Measurements from ENCODE around the gene CPNE9. TPM values are rescaled to one million over a fixed set of nuclear protein-coding genes. Genes with fewer than 3 reads are reported as not detected.

Gene CPNE9
- total and polyA plus RNA-seq, 4 experiments from 2014 or later, result 0.58 to 0.64 TPM; not detected in 2

DNA sequence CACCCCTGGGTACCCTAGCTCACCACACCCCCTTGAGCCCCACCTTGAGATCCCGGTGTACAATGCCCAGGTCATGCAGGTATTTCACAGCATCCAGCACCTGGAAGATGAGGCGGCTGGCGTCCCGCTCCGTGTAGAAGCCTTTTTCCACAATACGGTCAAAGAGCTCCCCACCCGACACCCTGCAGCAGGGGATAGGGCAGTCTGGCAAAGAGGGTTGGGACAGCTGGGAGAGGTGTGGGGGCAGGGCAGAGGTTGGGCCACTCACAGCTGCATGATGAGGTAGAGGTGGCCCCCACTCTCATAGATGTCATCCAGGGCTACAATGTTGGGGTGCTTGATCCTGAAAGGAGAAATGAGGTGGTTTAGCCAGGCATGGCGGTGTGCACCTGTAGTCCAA is 59.2 kb downstream of the CPNE9 start:
- peaks cover 4 to 13% (median 9%) of the 10 kb centered on the region in 4 donors for H3K4me1 Mint-ChIP-seq
- Histone ChIP-seq H3K27me3 (ENCODE audit: insufficient read depth, low read length) (no peaks in the 10 kb centered on the region), H3K4me3 (ENCODE audit: low read length in 2 of 2) (no peak overlapping the region), H3K27ac (ENCODE audit: low read depth, low read length) (no peak overlapping the region), H3K4me1 (ENCODE audit: insufficient read depth, low read length) (no peaks in the 10 kb centered on the region), H3K36me3 (ENCODE audit: insufficient read depth, low read length) (peaks cover 5% of the 10 kb centered on the region), H3K9me3 (ENCODE audit: control insufficient read depth in 1 of 2, low read length in 2 of 2) (no peaks in the 10 kb centered on the region)
- CTCF ChIA-PET (ENCODE audit: partially characterized antibody), result no interaction called here
- H3K36me3 Mint-ChIP-seq, result peaks cover 20 to 21% of the 10 kb centered on the region in 2 donors
- H3K27me3 Mint-ChIP-seq, result no peaks in the 10 kb centered on the region
- POLR2A ChIA-PET (ENCODE audit: partially characterized antibody), result no interaction called here
- H3K4me3 Mint-ChIP-seq, result no peak overlapping the region
- no peak overlapping the region for H3K27ac Mint-ChIP-seq
- intact Hi-C loops (cut with micrococcal nuclease), result no loop called here
- no peak for DNase-seq
- no peaks in the 10 kb centered on the region for H3K9me3 Mint-ChIP-seq

DNA sequence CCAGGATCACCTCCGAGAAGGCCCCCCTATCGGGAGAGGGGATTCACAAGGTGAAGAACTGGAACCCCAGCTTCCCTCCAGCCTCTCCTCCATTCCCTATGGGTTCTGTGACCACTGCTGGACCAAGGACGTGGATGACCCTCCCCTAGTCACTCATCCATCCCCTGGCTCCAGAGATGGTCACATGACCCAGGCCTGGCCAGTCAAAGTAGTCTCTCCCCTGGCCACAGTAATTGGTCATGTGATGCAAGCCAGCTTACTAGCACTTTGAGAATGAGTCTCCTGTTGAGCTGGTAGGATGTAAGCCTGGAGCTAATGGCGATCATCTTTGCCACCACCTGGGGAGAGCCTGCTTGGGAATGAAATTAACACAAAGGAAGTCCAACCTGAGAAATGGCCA is 62.2 kb downstream of the CPNE9 start:
- Mint-ChIP-seq H3K36me3 (peaks cover 3 to 5% of the 10 kb centered on the region in 2 donors), H3K27me3 (no peaks in the 10 kb centered on the region), H3K27ac (peak overlapping the region in 1 of 7 donors; percentile 72), H3K4me3 (no peak overlapping the region), H3K9me3 (no peaks in the 10 kb centered on the region), H3K4me1 (peaks cover 11 to 36% (median 23%) of the 10 kb centered on the region in 4 donors)
- no peak overlapping the region for H3K4me3 ChIP-seq (ENCODE audit: low read length in 2 of 2)
- H3K9me3 ChIP-seq (ENCODE audit: control insufficient read depth in 1 of 2, low read length in 2 of 2), result no peaks in the 10 kb centered on the region
- intact Hi-C loops (cut with micrococcal nuclease), result no loop called here
- H3K27ac ChIP-seq (ENCODE audit: low read depth, low read length), result no peak overlapping the region
- DNase-seq, result no peak
- no peaks in the 10 kb centered on the region for H3K36me3 ChIP-seq (ENCODE audit: insufficient read depth, low read length)
- CTCF ChIA-PET (ENCODE audit: partially characterized antibody), result no interaction called here
- POLR2A ChIA-PET (ENCODE audit: partially characterized antibody), result interaction anchor here (0.7 kb wide), 1 partner anchor 39 kb away, joined by 3 read pairs; no protein-coding TSS in a partner anchor
- no peaks in the 10 kb centered on the region for H3K27me3 ChIP-seq (ENCODE audit: insufficient read depth, low read length)
- H3K4me1 ChIP-seq (ENCODE audit: insufficient read depth, low read length), result peaks cover 21% of the 10 kb centered on the region

DNA sequence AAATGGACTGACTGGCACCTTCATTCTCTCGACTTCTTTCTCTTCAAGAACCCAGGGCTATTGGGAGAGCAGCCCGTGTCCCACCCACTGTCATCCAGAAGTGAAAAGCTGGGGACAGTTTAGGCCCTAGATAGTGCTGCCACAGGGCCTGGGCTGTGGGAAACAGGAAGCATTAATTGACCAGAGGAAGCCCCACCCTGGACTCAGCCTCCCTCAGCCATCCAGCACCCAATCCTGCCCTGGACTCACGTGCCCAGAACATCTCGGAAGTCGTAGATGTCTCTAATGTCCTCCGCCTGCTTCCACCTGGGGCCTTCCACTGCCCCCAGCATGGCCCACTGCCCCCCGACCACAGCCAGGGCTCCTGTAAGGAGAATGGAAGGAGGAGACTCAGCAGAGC is 63.8 kb downstream of the CPNE9 start:
- ChIA-PET POLR2A (ENCODE audit: partially characterized antibody) (interaction anchor here (1.0 to 3.9 kb wide), 3 partner anchors 13 to 371 kb away, joined by 3 to 20 read pairs (median 5); partner anchors contain the start of gene OGG1), CTCF (ENCODE audit: partially characterized antibody) (interaction anchor here (1.6 kb wide), 1 partner anchor 13 kb away, joined by 4 read pairs; no protein-coding TSS in a partner anchor)
- H3K27me3 Mint-ChIP-seq, result no peaks in the 10 kb centered on the region
- H3K27ac Mint-ChIP-seq, result peak overlapping the region in 3 of 7 donors; percentile 37 to 77 (median 59)
- no peaks in the 10 kb centered on the region for H3K9me3 ChIP-seq (ENCODE audit: control insufficient read depth in 1 of 2, low read length in 2 of 2)
- peaks cover 11 to 36% (median 21%) of the 10 kb centered on the region in 4 donors for H3K4me1 Mint-ChIP-seq
- no peak overlapping the region for H3K4me3 ChIP-seq (ENCODE audit: low read length in 2 of 2)
- H3K27ac ChIP-seq (ENCODE audit: low read depth, low read length), result no peak overlapping the region
- H3K9me3 Mint-ChIP-seq, result no peaks in the 10 kb centered on the region
- DNase-seq, result no peak
- intact Hi-C loops (cut with micrococcal nuclease), result no loop called here
- no peaks in the 10 kb centered on the region for H3K27me3 ChIP-seq (ENCODE audit: insufficient read depth, low read length)
- H3K36me3 ChIP-seq (ENCODE audit: insufficient read depth, low read length), result no peaks in the 10 kb centered on the region
- peak overlapping the region in 1 of 8 donors; percentile 15 for H3K4me3 Mint-ChIP-seq
- H3K4me1 ChIP-seq (ENCODE audit: insufficient read depth, low read length), result peaks cover 21% of the 10 kb centered on the region
- peaks cover 0 to 2% of the 10 kb centered on the region in 2 donors for H3K36me3 Mint-ChIP-seq

- Histone ChIP-seq H3K4me3 (ENCODE audit: low read length in 2 of 2) (no peak overlapping the region), H3K4me1 (ENCODE audit: insufficient read depth, low read length) (peaks cover 21% of the 10 kb centered on the region), H3K9me3 (ENCODE audit: control insufficient read depth in 1 of 2, low read length in 2 of 2) (no peaks in the 10 kb centered on the region), H3K36me3 (ENCODE audit: insufficient read depth, low read length) (no peaks in the 10 kb centered on the region), H3K27ac (ENCODE audit: low read depth, low read length) (no peak overlapping the region), H3K27me3 (ENCODE audit: insufficient read depth, low read length) (no peaks in the 10 kb centered on the region)
- Mint-ChIP-seq H3K27ac (peak overlapping the region in 3 of 7 donors; percentile 14 to 66 (median 37)), H3K4me1 (peaks cover 11 to 36% (median 21%) of the 10 kb centered on the region in 4 donors), H3K36me3 (peaks cover 0 to 2% of the 10 kb centered on the region in 2 donors), H3K4me3 (no peak overlapping the region), H3K9me3 (no peaks in the 10 kb centered on the region), H3K27me3 (no peaks in the 10 kb centered on the region)
- no peak for DNase-seq
- POLR2A ChIA-PET (ENCODE audit: partially characterized antibody), result interaction anchor here (1.7 to 3.9 kb wide), 2 partner anchors 14 to 18 kb away, joined by 5 to 20 read pairs; partner anchors contain the start of gene OGG1
- intact Hi-C loops (cut with micrococcal nuclease), result no loop called here
- CTCF ChIA-PET (ENCODE audit: partially characterized antibody), result interaction anchor here (1.6 kb wide), 1 partner anchor 14 kb away, joined by 4 read pairs; no protein-coding TSS in a partner anchor
Observed at GRCh38 chr3:9768141-9768775, 64.6 kb downstream of the CPNE9 start.

- CTCF ChIA-PET (ENCODE audit: partially characterized antibody), result no interaction called here
Observed at GRCh38 chr3:9769012-9769411, 65.4 kb downstream of the CPNE9 start.

GRCh38 chr3:9769426-9770275 is 66.0 kb downstream of the CPNE9 start, which contains the start of gene CAMK1:
TSS of gene CAMK1 (minus strand) at chr3:9769947. CDS start at chr3:9767749, 2,198 bp downstream.
- Histone ChIP-seq H3K4me3 (ENCODE audit: low read length in 2 of 2) (peak within 1 kb of the TSS in 1 of 2 donors; percentile 45), H3K36me3 (ENCODE audit: insufficient read depth, low read length) (no peaks in the 10 kb centered on the region), H3K4me1 (ENCODE audit: insufficient read depth, low read length) (peaks cover 21% of the 10 kb centered on the region), H3K27ac (ENCODE audit: low read depth, low read length) (no peak within 1 kb of the TSS), H3K27me3 (ENCODE audit: insufficient read depth, low read length) (no peaks in the 10 kb centered on the region), H3K9me3 (ENCODE audit: control insufficient read depth in 1 of 2, low read length in 2 of 2) (no peaks in the 10 kb centered on the region)
- Mint-ChIP-seq H3K4me1 (peaks cover 12 to 36% (median 21%) of the 10 kb centered on the region in 4 donors), H3K4me3 (peak within 1 kb of the TSS; percentile 66 to 77 (median 76)), H3K27me3 (no peaks in the 10 kb centered on the region), H3K9me3 (no peaks in the 10 kb centered on the region), H3K36me3 (peaks cover 0 to 2% of the 10 kb centered on the region in 2 donors), H3K27ac (peak within 1 kb of the TSS in 5 of 7 donors; percentile 66 to 91 (median 76))
- POLR2A ChIA-PET (ENCODE audit: partially characterized antibody), result interaction anchor here (0.8 to 3.9 kb wide), 8 partner anchors 8 to 373 kb away, joined by 3 to 20 read pairs (median 5); partner anchors contain the start of genes ARPC4, BRPF1, OGG1 and TADA3
- CTCF ChIA-PET (ENCODE audit: partially characterized antibody), result no interaction called here
- intact Hi-C loops (cut with micrococcal nuclease), result no loop called here
- DNase-seq, result peak in 4 of 5 donors; percentile 42 to 56 (median 47)

More at GRCh38 chr3:9769012-9769411, 65.4 kb downstream of the CPNE9 start:
- POLR2A ChIA-PET (ENCODE audit: partially characterized antibody), result interaction anchor here (0.9 to 3.9 kb wide), 5 partner anchors 9 to 119 kb away, joined by 3 to 20 read pairs (median 6); partner anchors contain the start of genes ARPC4, OGG1 and TADA3
- no peak overlapping the region for H3K27ac ChIP-seq (ENCODE audit: low read depth, low read length)
- peak overlapping the region in 1 of 2 donors; percentile 45 for H3K4me3 ChIP-seq (ENCODE audit: low read length in 2 of 2)
- peak overlapping the region; percentile 57 to 77 (median 76) for H3K4me3 Mint-ChIP-seq
- H3K36me3 ChIP-seq (ENCODE audit: insufficient read depth, low read length), result no peaks in the 10 kb centered on the region
- H3K27me3 ChIP-seq (ENCODE audit: insufficient read depth, low read length), result no peaks in the 10 kb centered on the region
- no peaks in the 10 kb centered on the region for H3K9me3 Mint-ChIP-seq
- no peaks in the 10 kb centered on the region for H3K9me3 ChIP-seq (ENCODE audit: control insufficient read depth in 1 of 2, low read length in 2 of 2)
- intact Hi-C loops (cut with micrococcal nuclease), result no loop called here
- DNase-seq, result no peak
- peaks cover 12 to 36% (median 21%) of the 10 kb centered on the region in 4 donors for H3K4me1 Mint-ChIP-seq
- no peaks in the 10 kb centered on the region for H3K27me3 Mint-ChIP-seq
- peaks cover 21% of the 10 kb centered on the region for H3K4me1 ChIP-seq (ENCODE audit: insufficient read depth, low read length)
- peak overlapping the region in 5 of 7 donors; percentile 66 to 91 (median 76) for H3K27ac Mint-ChIP-seq
- peaks cover 0 to 2% of the 10 kb centered on the region in 2 donors for H3K36me3 Mint-ChIP-seq
